ENCODE data around the gene VPS26A. TPM values are rescaled to one million over a fixed set of nuclear protein-coding genes. Genes with fewer than 3 reads are reported as not detected.

Gene VPS26A
- 50.3 to 62.0 TPM (median 57.5 TPM) in 5 replicates for total RNA-seq (2022; extraction: Qiagen RNA extraction; ENCODE audit: low read depth)

DNA sequence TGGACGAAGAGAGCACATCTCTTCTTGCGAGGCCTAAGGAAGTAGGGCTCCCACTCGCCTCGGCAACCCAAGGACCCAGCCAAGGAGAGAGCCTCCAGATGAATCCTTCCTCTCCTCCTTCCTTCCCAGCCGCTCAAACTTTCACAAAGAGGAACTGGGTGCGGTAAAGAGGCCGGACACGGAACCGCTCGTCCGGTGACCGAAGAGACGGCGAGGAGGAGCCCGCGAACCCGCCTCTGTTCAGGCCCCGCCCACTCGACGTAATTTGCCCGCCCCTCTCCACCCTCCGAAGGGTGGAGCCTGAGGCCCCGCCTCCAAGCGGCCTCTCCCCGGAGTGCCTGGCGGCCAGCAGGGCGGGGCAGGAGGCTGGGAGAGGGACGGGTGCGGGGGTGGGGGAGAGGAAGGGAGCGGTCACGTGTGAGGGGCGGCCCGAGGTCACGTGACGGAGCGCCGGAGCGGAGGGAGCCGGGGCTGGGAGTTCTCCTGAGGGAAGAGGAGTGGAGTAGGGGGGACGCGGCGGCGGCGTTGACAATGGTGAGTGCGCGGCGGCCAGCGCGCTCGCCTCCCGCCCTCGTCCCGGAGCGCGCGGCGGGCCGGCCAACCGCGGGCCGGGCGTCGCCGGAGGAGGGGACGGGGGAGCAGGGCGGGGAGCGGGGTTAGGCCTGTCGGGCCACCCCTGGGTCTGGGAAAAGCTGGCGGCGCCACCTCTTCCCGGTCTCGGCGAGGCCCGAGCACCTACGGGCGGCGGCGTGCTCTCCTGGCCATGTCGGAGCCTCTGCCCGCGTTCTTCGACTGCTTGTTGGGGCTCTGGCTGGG, at the start of gene VPS26A:
Gene VPS26A, plus strand, starts transcription at position 432 of the 816 bp plus-strand sequence. Its CDS starts 100 bp downstream, at position 532.

DNA sequence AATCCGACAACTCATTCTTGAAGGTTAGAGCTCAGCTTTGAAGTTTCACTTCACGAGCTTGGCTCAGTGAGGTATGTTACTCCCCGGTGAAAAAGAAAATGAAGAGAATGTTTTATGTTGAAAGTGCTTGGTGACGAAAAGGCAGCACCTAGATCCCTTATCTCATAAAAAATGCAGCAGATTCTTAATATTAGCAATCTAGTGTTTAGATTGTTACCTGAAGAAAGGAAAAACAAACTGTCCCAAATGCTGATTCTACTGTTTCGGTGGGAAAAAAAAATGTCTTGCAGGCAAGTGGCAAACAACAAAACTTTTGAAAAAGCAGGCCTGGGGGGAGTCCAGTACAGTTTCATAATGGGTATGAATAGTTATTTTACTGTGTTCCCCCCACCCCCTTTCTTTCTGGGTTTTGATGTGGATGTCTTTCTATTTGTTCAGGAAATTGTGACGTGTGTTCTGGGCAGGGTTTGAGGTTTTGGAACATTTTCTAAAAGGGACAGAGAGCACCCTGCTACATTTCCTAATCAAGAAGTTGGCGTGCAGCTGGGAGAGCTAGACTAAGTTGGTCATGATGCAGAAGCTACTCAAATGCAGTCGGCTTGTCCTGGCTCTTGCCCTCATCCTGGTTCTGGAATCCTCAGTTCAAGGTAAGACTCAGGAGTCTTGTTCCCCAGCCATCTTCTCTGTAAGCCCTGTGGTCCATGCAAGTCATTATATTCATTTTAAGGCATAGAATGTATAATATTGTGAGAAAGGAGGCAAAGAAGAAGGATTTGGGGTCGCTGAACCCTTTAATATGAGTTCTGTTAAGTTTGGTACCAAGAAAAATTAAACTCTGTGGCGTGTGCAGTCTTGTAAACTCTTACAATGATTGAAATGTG, 36.1 kb upstream of the VPS26A start, which contains the start of gene SRGN:
Gene SRGN, plus strand, starts transcription at position 514 of the 881 bp plus-strand sequence. Its CDS starts 55 bp downstream, at position 569.

DNA sequence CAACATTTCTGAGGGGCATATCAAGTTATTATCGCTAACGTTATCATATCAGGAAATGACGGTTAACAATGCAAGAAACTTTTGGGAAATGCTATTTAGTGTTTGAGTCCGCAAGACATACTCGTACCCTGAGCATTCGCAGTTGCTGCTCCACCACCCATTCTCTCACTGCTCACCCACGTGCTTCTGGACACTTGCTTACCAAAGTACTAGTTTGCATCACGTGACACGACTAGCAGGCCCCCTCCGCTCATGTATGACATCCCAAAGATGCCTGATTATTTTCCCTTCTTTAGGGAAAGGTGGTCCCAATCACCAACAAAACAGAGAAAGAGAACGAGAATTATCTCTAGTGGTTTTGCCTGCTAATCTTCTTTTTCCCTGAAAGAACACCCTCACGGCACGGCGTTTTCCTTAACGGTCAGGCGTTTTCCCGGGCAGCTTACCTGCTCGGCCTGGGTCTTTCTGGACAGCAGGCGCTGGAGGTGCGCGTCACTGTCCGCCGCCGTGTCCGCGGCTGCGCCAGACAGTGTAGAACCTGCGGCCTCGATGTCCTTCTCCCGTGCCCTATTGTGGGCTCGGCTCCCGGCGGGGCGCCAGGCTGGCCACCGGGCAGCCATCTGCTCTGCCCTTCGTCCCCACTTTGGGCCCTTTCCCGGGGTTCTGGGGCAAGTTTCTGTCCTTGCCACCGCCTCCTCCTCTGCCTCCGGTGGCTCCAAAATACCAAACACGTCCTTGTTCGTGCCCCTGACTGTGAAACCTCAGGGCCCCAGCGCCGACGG, 56.0 kb downstream of the VPS26A start, which contains the start of gene SUPV3L1:
Gene SUPV3L1, plus strand, starts transcription at position 492 of the 782 bp plus-strand sequence. Its CDS starts 58 bp downstream, at position 550.

DNA sequence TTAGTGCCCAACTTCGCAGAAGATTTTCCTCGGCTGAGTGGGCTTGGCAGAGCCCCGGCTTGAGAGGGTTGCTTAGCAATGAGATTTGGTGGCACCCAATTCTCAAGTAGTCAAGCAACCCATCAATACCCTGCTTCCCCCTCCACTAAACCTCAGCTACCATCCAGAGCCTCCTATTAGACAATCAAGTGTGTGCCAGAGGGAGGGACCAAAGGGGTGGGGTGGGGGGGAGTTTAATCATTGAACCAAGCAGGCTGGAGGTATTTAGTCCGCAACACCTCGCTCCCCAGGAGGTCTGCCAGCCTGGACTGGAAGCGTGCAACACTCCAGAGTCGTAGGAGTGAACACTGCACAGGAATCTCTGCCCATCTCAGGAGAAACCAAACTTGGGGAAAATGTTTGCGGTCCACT, 96.1 kb downstream of the VPS26A start, which contains the start of gene HKDC1:
Gene HKDC1, plus strand, starts transcription at position 292 of the 411 bp plus-strand sequence. Its CDS starts 104 bp downstream, at position 396.

Other genes starting within 250 kb of the VPS26A start
- gene DDX50, start 222.9 kb upstream of the VPS26A start, total RNA-seq (2022; extraction: Qiagen RNA extraction; ENCODE audit: low read depth): 32.6 to 39.8 TPM (median 35.4 TPM) in 5 replicates
- gene DDX21, start 168.0 kb upstream of the VPS26A start, total RNA-seq (2022; extraction: Qiagen RNA extraction; ENCODE audit: low read depth): 132 to 173 TPM (median 158 TPM) in 5 replicates
- 33.0 to 45.5 TPM (median 40.2 TPM) in 5 replicates for gene KIFBP, start 135.4 kb upstream of the VPS26A start, total RNA-seq (2022; extraction: Qiagen RNA extraction; ENCODE audit: low read depth)
- gene SRGN, start 36.1 kb upstream of the VPS26A start, total RNA-seq (2022; extraction: Qiagen RNA extraction; ENCODE audit: low read depth): 53.9 to 74.2 TPM (median 59.5 TPM) in 5 replicates
- gene SUPV3L1, start 56.1 kb downstream of the VPS26A start, total RNA-seq (2022; extraction: Qiagen RNA extraction; ENCODE audit: low read depth): 37.2 to 39.9 TPM (median 38.5 TPM) in 5 replicates
- 17.2 to 25.4 TPM (median 19.1 TPM) in 5 replicates for gene HKDC1, start 96.2 kb downstream of the VPS26A start, total RNA-seq (2022; extraction: Qiagen RNA extraction; ENCODE audit: low read depth)
- 36.2 to 39.4 TPM (median 37.3 TPM) in 5 replicates for gene HK1, start 154.3 kb downstream of the VPS26A start, total RNA-seq (2022; extraction: Qiagen RNA extraction; ENCODE audit: low read depth)

All from A549 treated with DMSO at 1 μM for 4 hours (cell line).